Small intestine (tissue), 7 donors: ENCODE measurements around the gene CPA3. TPM values are rescaled to one million over a fixed set of nuclear protein-coding genes. Genes with fewer than 3 reads are reported as not detected.

Experiments
- DNase-seq, 2 donors: peaks; one replicate each; pipeline versions ENCODE4 v3.0.0 to v3.0.0-alpha.2; 2013
- FAIRE-seq: peaks from 2 replicates; lab custom pipeline; 2012; peaks lifted over from hg19 to GRCh38; lab: Jason Lieb, UNC
- H3K27ac ChIP-seq, 3 donors: one replicate each; pipeline ENCODE4 v1.5.1; 2013; ENCODE audit warnings: low read length in 2 of 3, mild to moderate bottlenecking in 2 of 3, control low read depth in 1 of 3, inconsistent platforms in 1 of 3, low read depth in 1 of 3, moderate library complexity in 1 of 3
- H3K27me3 ChIP-seq, 3 donors: one replicate each; pipeline ENCODE4 v1.6.1; 2013; ENCODE audit warnings: low read length in 3 of 3, inconsistent platforms in 1 of 3; ENCODE audit not compliant: control insufficient read depth in 3 of 3, insufficient read depth in 3 of 3
- H3K36me3 ChIP-seq, 3 donors: one replicate each; pipeline ENCODE4 v1.6.1; 2013; ENCODE audit warnings: low read length in 3 of 3, inconsistent platforms in 1 of 3, low read depth in 1 of 3, mild to moderate bottlenecking in 1 of 3, moderate library complexity in 1 of 3; ENCODE audit not compliant: control insufficient read depth in 3 of 3, insufficient read depth in 2 of 3
- H3K4me1 ChIP-seq, 3 donors: one replicate each; pipeline ENCODE4 v1.6.1; 2013; ENCODE audit warnings: low read length in 2 of 3, inconsistent platforms in 1 of 3, low read depth in 1 of 3, mild to moderate bottlenecking in 1 of 3, moderate library complexity in 1 of 3; ENCODE audit not compliant: control insufficient read depth in 3 of 3, insufficient read depth in 2 of 3
- H3K4me3 ChIP-seq, 3 donors: one replicate each; pipeline ENCODE4 v1.5.1; 2013; ENCODE audit warnings: low read length in 3 of 3, control low read depth in 1 of 3, inconsistent platforms in 1 of 3, low read depth in 1 of 3, mild to moderate bottlenecking in 1 of 3, moderate library complexity in 1 of 3
- H3K9me3 ChIP-seq, 2 donors: one replicate each; pipeline ENCODE4 v1.6.1; 2013; ENCODE audit warnings: low read depth in 1 of 2, low read length in 1 of 2; ENCODE audit not compliant: control insufficient read depth in 2 of 2, insufficient read depth in 1 of 2
- WGBS, 3 donors: extraction: QIAGEN DNeasy Blood & Tissue Kit; methylation state at CpG; one replicate each; pipeline ENCODE4 v1.1.7; 2013; 5-methylcytosine and 5-hydroxymethylcytosine counted together
- polyA plus RNA-seq, 4 donors: library from polyadenylated mRNA; stranded (reverse) in 3 of 4; unstranded in 1 of 4; fragments of 200-250 nt in 3 of 4; fragments of 120-200 nt in 1 of 4; gene quantifications; one replicate each; pipeline versions ENCODE4 v1.2.1 to v1.2.3, GENCODE V29; 2013
- donor health status: healthy with polysubstance abuse.
- donor health status: control.
- donor health status: control.
- donor health status: Bipolar disorder and iron deficiency.
- donor health status: healthy.

The CPA3 gene
- polyA plus RNA-seq, 4 donors: 0.56 to 8.5 (median 3.0) TPM

GRCh38 chr3:148866261-148866660 is 1.2 kb downstream of the CPA3 start:
- Histone ChIP-seq H3K27me3 (peaks cover 0 to 3% (median 0%) of the 10 kb centered on the region in 3 donors), H3K4me1 (no peaks in the 10 kb centered on the region), H3K27ac (no peak overlapping the region), H3K36me3 (no peaks in the 10 kb centered on the region), H3K4me3 (no peak overlapping the region), H3K9me3 (no peaks in the 10 kb centered on the region)
- DNase-seq: no peak
- 90 to 94% (median 92%) methylated on average over 4 of the region's 4 CpGs for WGBS, 3 donors
- FAIRE-seq: no peak

- peak; percentile 60 to 81 for DNase-seq
- 62 to 79% (median 65%) methylated on average over 9 of the region's 9 CpGs for WGBS, 3 donors
- no peaks in the 10 kb centered on the region for H3K36me3 ChIP-seq
- no peaks in the 10 kb centered on the region for H3K27me3 ChIP-seq
- no peak overlapping the region for H3K4me3 ChIP-seq
- FAIRE-seq: no peak
- no peaks in the 10 kb centered on the region for H3K9me3 ChIP-seq
- H3K27ac ChIP-seq: no peak overlapping the region
- H3K4me1 ChIP-seq: peaks cover 0 to 3% (median 2%) of the 10 kb centered on the region in 3 donors
Observed at GRCh38 chr3:148873270-148873927, 8.3 kb downstream of the CPA3 start.

GRCh38 chr3:148873977-148874376 is 8.9 kb downstream of the CPA3 start:
- no peaks in the 10 kb centered on the region for H3K36me3 ChIP-seq
- DNase-seq (peak in 1 of 2 donors; percentile 14), FAIRE-seq (no peak)
- no peak overlapping the region for H3K27ac ChIP-seq
- no peak overlapping the region for H3K4me3 ChIP-seq
- H3K9me3 ChIP-seq: no peaks in the 10 kb centered on the region
- H3K27me3 ChIP-seq: no peaks in the 10 kb centered on the region
- peaks cover 0 to 3% (median 2%) of the 10 kb centered on the region in 3 donors for H3K4me1 ChIP-seq
- WGBS, 3 donors: 13 to 20% (median 19%) methylated on average over 1 of the region's 1 CpG

- no peaks in the 10 kb centered on the region for H3K27me3 ChIP-seq
- H3K9me3 ChIP-seq: no peaks in the 10 kb centered on the region
- no peak for FAIRE-seq
- H3K36me3 ChIP-seq: no peaks in the 10 kb centered on the region
- peaks cover 0 to 3% (median 2%) of the 10 kb centered on the region in 3 donors for H3K4me1 ChIP-seq
- H3K4me3 ChIP-seq: no peak overlapping the region
- DNase-seq: no peak
- H3K27ac ChIP-seq: no peak overlapping the region
Observed at GRCh38 chr3:148878095-148878494, 13.0 kb downstream of the CPA3 start.

- H3K4me3 ChIP-seq: no peak overlapping the region
- FAIRE-seq (no peak), DNase-seq (no peak)
- peaks cover 0 to 2% (median 2%) of the 10 kb centered on the region in 3 donors for H3K4me1 ChIP-seq
- no peaks in the 10 kb centered on the region for H3K9me3 ChIP-seq
- H3K27ac ChIP-seq: no peak overlapping the region
- H3K36me3 ChIP-seq: no peaks in the 10 kb centered on the region
- H3K27me3 ChIP-seq: no peaks in the 10 kb centered on the region
Observed at GRCh38 chr3:148879256-148879655, 14.2 kb downstream of the CPA3 start.

- no peaks in the 10 kb centered on the region for H3K4me1 ChIP-seq
- FAIRE-seq: no peak
- DNase-seq: peak; percentile 14
Observed at GRCh38 chr3:148880681-148881080, 15.6 kb downstream of the CPA3 start.

GRCh38 chr3:148881286-148881685 is 16.2 kb downstream of the CPA3 start:
- H3K4me1 ChIP-seq: no peaks in the 10 kb centered on the region
- no peaks in the 10 kb centered on the region for H3K36me3 ChIP-seq
- no peak overlapping the region for H3K4me3 ChIP-seq
- no peak for FAIRE-seq
- H3K27ac ChIP-seq: no peak overlapping the region
- DNase-seq: no peak
- WGBS, 3 donors: 86 to 92% (median 91%) methylated on average over 2 of the region's 2 CpGs
- H3K27me3 ChIP-seq: no peaks in the 10 kb centered on the region
- H3K9me3 ChIP-seq: no peaks in the 10 kb centered on the region

More at GRCh38 chr3:148880681-148881080, 15.6 kb downstream of the CPA3 start:
- no peaks in the 10 kb centered on the region for H3K27me3 ChIP-seq
- no peak overlapping the region for H3K4me3 ChIP-seq
- no peaks in the 10 kb centered on the region for H3K9me3 ChIP-seq
- no peak overlapping the region for H3K27ac ChIP-seq
- no peaks in the 10 kb centered on the region for H3K36me3 ChIP-seq

GRCh38 chr3:148882288-148882687 is 17.2 kb downstream of the CPA3 start:
- FAIRE-seq: peak; percentile 51
- DNase-seq: no peak

GRCh38 chr3:148883163-148883562 is 18.1 kb downstream of the CPA3 start:
- H3K27me3 ChIP-seq: no peaks in the 10 kb centered on the region
- WGBS, 3 donors: 43 to 73% (median 70%) methylated on average over 1 of the region's 1 CpG
- no peak for DNase-seq
- H3K4me3 ChIP-seq: no peak overlapping the region
- H3K4me1 ChIP-seq: no peaks in the 10 kb centered on the region
- no peak for FAIRE-seq
- no peak overlapping the region for H3K27ac ChIP-seq
- no peaks in the 10 kb centered on the region for H3K36me3 ChIP-seq
- no peaks in the 10 kb centered on the region for H3K9me3 ChIP-seq

More at GRCh38 chr3:148882288-148882687, 17.2 kb downstream of the CPA3 start:
- WGBS, 3 donors: 71 to 78% (median 75%) methylated on average over 4 of the region's 4 CpGs
- Histone ChIP-seq H3K36me3 (no peaks in the 10 kb centered on the region), H3K4me3 (no peak overlapping the region), H3K27me3 (no peaks in the 10 kb centered on the region), H3K9me3 (no peaks in the 10 kb centered on the region), H3K27ac (no peak overlapping the region), H3K4me1 (no peaks in the 10 kb centered on the region)
